Measurements from ENCODE around the gene KRTAP10-7.

DNA sequence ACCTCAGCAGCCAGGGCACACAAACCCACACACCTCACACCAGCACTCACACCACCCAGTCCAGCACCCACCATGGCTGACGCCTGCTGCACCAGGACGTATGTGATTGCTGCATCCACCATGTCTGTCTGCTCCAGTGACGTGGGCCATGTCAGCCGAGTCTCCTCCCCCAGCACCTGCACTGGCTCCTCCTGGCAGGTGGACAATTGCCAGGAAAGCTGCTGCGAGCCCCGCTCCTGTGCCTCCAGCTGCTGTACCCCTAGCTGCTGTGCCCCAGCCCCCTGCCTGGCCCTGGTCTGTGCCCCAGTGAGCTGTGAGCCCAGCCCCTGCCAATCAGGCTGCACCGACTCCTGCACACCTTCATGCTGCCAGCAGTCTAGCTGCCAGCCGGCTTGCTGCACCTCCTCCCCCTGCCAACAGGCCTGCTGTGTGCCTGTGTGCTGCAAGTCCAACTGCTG is 11.7 kb downstream of the KRTAP10-7 start, which contains the start of gene KRTAP10-8:
- TF ChIP-seq CTCF (IDR thresholded peaks at IDR 0.05; ENCODE audit: insufficient read depth, low read length, poor library complexity, severe bottlenecking) (no peak), EZH2phosphoT487 (conservative IDR thresholded peaks at IDR 0.05; ENCODE audit: low read length) (no peak)
